Measurements from ENCODE around the gene QPRT.
"Not testable (repeated sequence)": the region's sequence is repeated elsewhere in the genome, so short reads cannot be mapped to it uniquely, and the experiment has no call there.

Gene QPRT

GRCh38 chr16:29743827-29744531, 65.0 kb downstream of the QPRT start:
- no peak for DNase-seq (ENCODE audit: extremely low read depth in 1 of 2, low read depth in 1 of 2)

GRCh38 chr16:29744541-29745101, 65.6 kb downstream of the QPRT start:
- DNase-seq (ENCODE audit: extremely low read depth in 1 of 2, low read depth in 1 of 2) = no peak

- peak; percentile 39 to 58 for DNase-seq (ENCODE audit: extremely low read depth in 1 of 2, low read depth in 1 of 2)
Observed at GRCh38 chr16:29745121-29745852, 66.3 kb downstream of the QPRT start.

- peak; percentile 75 to 91 for DNase-seq (ENCODE audit: extremely low read depth in 1 of 2, low read depth in 1 of 2)
Observed at GRCh38 chr16:29745853-29746345, 66.9 kb downstream of the QPRT start, which contains the start of gene C16orf54. C16orf54 (minus strand) TSS chr16:29745990; CDS start chr16:29744951, 1,039 bp downstream.

- DNase-seq (ENCODE audit: extremely low read depth in 1 of 2, low read depth in 1 of 2) = not testable (repeated sequence)
Observed at GRCh38 chr16:29746518-29746917, 67.5 kb downstream of the QPRT start.
